Stimulated activated CD8-positive, alpha-beta memory T cell treated with anti-CD3 and anti-CD28 coated beads, Interleukin-7, amount 100 ng/mL, for 4 hours (primary cell): ENCODE data around the gene TSSK6.

ENCODE experiments used
- DNase-seq, 2 donors: peaks; one replicate each; pipeline ENCODE4 v3.0.0-alpha.2; 2020; ENCODE audit warnings: low read depth in 2 of 2

Gene TSSK6

DNA sequence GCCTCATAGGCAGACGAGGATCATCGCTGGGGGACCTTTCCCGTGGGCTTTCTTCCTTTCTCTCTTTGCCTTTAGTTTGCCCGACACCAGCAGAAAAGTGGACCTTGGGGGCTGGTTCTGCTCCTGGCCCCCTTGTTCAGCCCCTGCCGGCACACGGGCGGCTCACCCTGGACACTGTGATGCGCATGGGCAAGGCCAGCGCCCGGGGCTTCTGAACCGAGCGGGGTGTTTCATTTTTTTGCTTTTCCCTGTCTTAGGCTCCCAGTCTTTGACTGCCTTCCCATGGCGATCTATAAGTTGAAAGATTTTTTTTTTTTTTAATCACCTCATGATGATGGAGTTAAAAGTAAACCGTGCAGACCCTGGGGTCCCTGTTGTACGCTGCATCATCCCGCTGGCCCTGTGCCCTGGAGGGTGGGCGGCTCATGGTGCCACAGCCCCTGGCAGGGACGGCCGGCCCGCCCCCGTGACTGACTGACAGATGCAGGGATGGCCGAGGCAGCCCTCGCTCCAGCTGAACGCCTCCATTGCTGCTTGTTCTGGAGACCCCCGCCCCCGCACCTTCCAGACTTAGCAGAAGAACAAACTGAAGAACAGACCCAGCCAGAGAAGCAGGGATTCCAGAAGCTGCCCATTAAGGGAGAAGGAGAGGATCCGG is 9.6 kb downstream of the TSSK6 start:
- DNase-seq, result no peak

DNA sequence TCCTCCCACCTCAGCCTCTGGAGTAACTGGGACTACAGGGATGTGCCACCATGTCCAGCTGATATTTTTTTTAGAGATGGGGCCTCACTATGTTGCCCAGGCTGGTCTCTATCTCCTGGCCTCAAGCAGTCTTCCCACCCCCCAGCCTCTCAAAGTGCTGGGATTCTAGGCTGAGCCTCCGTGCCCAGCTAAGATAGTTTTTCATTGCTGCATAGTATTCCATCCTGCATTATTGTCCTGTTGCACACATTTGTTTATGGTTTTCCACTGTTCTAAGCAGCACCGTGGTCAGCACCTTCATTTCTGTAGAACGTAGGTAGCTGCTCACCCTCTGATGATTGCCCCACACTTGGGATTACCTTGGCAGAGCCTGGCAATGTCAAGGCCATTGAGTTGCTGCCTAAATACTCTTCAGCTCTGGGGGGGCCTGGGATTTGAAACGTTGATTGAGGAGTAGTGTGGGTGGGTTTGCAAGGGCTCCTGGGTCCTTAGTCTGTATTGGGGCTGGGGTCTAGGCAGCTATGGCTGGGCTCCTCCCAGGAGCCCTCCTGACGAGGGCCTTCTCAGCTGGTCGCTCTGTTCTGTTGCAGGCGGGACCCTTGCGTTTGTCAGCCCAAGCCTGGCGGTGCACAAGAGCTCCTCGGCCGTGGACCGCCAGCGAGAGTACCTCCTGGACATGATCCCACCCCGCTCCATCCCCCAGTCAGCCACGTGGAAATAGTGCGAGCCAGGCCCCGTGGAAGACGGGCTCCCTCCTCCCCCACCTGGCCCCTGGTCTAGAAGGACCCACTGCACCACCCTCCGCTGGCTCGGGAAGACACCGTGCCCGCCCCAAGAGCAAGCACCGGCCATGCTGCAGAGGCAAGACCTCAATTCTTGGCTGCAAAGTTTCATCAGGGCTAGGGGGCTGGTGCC is 10.3 kb downstream of the TSSK6 start:
- no peak for DNase-seq

DNA sequence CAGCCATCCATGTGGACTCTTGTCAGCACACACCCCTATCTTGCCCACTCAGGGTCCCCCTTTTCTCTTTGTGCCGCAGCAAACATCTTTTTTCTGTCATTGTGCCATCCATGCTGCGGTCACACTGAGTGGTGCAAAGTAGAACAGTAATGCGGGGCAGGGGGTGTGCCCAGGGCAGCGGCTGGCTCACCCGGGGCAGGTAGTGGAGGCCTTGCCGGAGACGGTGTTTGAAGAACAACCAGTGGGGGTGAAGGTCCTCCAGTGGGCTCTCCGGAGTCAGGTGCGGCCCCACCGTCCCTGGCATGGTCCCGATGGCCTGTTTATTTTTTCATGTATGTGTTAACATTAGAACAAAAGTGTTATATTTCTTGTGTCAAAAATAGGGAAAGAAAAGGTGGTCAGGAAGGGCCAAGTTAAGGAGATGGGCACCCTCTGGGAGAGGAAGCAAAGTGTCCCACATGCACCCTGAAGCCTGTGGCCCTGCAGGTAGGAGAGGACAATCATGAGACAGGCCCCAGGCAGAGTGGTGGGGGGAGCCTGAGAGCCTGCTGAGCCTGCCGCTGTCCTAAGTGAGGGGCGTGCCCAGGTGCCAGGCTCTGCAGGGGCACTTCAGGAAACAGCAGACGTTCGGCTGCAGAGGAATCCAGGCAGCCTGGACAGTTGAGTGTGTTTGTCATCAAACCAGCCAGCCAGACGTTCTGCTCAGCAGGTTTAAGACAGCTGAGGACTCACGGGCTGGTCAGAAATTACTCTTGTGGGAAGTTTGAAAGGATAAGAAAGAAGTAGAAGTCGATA is 12.3 kb downstream of the TSSK6 start:
- no peak for DNase-seq

DNA sequence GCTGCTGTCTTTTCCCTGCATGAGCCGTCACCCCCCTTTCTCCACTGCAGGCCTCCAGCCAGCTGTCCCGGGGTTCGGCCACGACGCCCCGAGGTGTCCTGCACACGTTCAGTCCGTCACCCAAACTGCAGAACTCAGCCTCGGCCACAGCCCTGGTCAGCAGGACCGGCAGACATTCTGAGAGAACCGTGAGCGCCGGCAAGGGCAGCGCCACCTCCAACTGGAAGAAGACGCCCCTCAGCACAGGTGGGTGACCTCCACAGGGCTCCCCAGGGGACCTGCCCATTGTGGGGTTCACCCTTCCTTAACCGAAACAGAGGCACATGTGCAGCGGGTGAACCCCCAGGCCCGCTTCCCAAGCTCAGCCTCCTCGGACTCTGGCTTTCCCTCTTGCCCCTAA is 13.1 kb downstream of the TSSK6 start:
- no peak for DNase-seq

DNA sequence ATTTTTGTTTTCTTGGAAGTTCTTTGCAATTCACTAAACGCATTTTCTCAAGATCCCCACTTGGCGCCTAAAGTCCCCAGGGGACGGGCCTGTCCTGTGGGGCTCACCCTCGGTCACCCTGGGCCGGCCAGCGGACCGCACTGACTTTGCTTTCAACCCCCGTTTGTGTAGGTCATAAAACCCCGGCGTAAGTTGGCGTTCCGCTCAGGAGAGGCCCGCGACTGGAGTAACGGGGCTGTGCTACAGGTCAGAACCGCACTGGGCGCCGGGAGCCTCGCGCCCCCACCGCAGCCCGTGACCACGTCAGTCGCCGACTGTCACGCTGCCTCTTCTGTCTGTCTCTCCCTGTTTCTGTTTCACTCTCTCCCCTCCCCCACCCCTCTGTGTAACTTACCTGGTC is 13.6 kb downstream of the TSSK6 start:
- no peak for DNase-seq

DNA sequence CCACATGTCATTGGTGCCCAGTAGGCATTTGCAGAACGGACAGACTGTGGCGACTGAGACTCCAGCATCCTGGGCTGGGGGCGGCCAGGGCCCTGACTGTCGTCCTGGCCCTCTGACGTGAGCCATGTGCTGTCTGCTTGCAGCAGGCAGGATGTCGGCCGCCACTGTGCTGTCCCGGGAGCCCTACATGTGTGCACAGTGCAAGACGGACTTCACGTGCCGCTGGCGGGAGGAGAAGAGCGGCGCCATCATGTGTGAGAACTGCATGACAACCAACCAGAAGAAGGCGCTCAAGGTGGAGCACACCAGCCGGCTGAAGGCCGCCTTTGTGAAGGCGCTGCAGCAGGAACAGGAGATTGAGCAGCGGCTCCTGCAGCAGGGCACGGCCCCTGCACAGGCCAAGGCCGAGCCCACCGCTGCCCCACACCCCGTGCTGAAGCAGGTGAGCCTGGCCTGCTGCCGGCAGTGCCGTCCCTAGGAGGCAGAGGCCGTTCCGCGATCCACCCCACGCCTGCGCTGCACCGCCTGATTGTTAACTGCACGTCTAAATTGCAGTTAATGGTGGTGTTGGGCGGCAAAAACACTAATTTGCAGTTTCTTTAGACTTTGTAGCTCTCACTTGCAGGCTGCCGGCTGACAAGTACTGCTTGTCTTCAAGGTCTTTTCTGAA is 14.2 kb downstream of the TSSK6 start:
- DNase-seq, result no peak

DNA sequence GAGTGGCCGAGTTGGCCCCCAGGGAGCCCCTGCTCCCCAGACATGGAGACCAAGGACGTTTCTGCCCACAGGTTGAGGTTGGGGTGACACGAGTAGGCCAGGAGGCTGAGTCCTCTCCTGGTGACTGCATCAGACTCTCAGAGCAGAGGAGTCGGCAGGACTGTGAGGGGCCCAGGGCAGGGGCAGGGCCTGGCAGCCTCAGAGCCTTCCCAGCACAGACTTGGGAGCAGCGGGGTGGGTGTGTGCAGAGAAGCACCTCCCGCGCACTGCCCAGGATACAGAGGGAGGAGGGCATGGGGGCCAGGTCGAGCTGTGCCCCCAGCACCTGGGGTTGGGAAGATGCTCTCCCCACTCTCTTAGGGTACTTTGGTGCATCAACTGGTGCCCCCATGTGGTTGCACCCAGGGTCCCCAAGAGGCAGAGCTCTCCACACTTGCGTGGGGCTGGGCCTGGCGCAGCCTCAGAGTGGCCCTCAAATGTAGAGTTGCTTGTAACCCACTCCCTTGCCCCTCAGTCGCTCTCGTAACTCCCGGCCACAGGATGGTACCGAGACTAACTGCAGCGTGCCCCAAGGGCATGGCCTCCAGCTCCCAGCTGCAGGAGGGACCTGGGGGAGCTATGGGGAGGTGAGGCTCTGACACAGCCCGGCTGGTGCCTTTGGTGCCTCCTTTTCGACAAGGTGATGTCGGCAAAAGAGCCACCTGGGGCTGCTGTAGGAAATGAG is 15.9 kb downstream of the TSSK6 start:
- no peak for DNase-seq

DNA sequence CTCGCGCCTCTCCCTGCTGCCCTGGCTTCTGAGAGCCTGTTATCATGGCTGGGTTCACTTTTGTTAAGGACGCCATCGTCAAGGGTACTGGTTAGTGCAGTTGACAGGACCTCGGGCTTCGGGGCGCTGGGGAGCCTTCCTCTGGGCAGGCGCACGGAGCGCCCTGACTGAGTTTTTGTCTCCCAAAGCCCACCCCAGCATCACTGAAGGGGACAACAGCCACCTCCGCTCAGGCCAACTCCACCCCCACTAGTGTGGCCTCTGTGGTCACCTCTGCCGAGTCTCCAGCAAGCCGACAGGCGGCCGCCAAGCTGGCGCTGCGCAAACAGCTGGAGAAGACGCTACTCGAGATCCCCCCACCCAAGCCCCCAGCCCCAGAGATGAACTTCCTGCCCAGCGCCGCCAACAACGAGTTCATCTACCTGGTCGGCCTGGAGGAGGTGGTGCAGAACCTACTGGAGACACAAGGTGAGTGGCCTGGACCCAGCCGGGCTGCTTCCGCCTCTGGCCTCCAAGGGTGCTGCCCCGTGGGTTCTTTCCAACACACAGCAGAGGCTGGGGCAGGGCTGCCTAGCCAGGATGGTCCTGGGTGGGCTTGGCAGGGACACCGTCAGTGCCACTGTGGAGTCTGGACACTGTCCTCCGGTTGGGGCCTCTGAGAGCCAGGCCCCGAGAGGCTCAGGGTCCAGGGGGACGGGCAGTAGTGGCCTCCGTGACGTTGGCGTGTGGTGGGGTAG is 16.9 kb downstream of the TSSK6 start:
- no peak for DNase-seq

DNA sequence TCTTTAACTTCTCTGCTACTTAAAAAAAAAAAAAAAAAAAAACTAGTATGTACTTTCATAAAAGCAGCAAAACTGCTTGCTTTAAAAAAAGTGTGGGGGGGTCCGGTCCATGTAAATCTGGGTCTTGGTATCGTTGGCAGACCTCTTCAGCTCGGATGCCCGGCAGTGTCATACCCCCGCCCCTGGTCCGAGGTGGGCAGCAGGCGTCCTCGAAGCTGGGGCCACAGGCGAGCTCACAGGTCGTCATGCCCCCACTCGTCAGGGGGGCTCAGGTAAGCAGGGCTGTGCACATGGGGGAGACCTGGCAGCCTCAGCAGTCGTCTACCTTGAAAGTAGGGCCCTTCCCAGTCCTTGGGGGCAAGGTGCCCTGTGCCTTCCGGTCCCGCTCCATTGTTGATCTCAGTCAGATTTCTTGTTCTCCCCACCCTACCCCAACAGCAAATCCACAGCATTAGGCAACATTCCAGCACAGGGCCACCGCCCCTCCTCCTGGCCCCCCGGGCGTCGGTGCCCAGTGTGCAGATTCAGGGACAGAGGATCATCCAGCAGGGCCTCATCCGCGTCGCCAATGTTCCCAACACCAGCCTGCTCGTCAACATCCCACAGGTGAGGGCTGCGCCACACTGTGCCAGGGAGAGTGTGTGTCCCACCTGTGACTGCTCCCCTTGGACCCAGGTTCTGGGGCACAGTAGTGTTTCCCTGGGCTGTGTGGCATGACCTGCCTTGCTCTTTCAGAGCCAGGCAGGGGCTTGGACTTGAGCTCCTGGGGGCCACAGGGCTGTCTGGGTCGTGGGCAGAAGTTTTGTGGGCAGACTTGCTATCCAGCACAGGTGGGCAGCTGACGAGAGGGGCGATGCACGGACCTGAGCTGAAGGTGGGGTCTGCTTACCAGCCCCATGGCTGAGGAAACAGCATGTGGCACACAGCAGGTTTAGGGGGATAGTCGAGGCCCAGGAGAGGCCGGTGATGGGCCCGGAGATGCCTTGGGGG is 19.4 kb downstream of the TSSK6 start:
- DNase-seq, result no peak

DNA sequence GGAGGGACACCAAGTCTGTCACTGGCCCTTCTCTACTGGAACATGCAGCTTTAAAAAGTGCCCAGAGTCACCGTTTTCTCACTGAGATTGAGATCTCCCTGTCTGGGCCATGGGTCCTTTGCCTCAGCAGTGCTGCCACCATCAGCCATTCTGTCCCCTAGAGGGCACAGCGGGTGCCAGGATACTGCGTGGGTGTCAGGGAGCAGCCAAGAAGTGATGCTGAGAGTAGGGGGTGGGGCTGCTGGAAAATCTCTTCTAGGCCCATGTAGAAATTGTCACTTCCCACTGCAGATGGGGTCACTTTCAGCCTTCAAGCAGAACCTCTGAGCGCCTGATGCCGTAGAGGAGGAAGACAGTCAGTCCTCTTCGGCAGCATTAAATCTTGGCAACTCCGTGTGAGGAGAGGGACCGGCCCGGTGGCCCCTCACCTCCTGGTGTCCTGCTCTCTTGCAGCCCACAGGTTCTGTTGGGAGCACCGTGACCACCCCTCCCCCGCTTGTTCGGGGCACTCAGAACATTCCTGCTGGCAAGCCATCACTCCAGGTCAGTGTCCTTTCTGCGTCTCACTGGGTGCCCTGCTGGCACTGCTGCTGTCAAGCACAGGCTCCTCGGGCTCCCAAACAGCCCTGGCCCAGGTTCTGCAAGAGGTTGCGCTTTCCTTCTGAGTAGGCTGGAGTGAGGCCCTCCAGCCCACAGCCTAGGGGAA is 21.4 kb downstream of the TSSK6 start:
- no peak for DNase-seq

DNA sequence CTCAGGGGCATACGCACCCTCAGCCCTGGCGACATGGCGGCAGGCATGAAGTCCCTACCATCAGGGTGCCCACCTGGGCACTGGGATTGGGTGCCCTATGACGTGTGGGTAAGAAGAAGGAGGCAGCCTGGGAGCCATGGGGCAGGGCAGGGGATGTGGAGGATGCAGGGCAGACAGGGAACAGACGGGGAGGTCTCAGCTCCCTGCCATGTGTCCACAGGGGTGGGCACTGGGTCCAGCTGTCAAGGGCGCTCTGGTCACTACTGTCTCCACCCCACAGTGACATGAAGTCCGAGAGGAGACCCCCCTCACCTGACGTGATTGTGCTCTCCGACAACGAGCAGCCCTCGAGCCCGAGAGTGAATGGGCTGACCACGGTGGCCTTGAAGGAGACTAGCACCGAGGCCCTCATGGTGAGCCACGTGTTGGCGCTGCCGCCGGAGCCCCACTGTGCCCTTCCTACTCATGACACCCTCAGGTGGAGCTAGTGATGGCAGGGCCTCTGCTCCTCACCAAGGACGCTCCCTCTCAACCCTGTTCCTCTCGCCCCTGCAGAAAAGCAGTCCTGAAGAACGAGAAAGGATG is 23.2 kb downstream of the TSSK6 start:
- DNase-seq, result no peak

DNA sequence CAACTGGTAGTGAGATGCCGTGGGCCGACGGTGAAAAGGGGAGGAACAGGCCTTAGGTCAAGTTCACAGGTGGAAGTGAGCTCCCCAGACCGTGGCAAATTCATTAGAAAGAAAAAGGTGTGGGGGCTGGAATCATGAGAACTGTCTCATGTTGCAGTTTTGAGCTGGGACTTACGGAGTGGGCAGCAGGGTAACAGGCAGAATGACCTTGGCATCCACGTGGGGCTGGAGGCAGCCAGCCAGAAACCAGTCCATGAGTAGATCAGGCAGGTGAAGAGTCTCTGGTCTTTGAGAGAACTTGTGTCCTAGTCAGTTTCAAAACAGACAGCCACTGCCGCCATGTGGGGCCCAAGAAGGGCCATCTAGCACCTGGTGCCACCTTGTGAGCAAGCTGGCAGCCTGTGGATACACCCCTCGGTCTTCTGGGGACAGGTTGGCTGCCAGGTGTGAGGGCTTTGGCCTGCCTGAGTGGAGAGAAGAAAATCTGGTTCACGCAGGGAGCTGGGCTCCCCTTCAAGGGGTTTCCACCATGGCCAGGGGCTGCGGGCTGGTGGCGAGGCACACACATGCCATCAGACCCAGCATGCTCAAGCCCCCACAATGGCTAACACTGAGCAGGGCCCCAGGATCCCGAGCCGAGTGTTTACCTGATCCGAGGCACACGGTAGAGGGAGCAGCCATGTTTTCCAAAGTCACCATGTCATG is 23.9 kb downstream of the TSSK6 start:
- no peak for DNase-seq

DNA sequence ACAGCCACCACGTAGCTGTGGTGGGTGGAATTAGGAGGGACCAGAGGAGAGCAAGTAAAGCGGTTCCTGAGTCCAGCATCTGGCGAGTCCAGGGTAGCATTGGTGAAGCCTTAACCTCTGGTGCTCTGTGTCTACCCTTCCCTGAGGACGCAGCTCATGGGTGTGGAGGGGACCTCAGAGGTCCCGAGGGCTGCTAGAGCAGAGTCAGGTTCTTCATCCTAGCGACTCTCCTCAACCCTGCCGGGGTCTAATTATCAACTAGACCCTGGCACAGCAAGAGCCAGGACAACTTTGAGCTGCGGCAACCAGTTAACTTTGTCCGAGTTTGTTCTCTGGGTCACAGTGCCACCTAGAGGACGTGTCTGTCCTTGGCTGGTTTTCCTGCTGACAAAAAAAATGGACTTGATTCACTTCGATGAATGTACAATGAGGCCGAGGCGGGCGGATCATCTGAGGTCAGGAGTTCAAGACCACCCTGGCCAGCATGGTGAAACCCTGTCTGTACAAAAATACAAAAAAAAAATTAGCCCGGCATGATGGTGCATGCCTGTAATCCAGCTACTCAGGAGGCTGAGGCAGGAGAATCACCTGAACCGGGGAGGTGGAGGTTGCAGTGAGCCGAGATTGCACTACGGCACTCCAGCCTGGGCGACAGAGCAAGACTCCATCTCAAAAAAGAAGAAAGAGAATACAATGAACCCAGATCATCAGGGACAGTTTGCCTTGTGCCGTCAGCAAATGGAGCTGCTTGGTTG is 25.0 kb downstream of the TSSK6 start:
- DNase-seq, result peak; percentile 58 to 69

DNA sequence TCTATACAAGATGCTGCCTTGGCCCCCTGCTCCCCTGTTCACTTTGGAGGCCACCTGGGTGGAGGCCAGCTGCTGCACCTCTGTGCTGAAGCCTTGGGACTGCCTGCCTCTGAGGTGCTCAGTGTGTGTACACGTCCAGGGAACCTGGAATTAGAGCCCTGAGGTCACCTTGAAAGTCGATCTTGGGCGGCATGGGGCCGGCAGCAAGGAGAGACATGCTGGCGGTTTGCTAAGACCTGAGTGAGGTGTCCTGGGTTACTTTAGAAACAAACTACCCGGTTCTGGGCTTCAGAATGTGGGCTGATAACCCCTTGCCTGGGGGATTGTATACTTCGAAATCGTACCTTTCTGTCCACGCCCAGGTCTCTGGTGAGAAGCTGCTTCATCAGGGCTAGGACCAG is 25.5 kb downstream of the TSSK6 start:
- no peak for DNase-seq

DNA sequence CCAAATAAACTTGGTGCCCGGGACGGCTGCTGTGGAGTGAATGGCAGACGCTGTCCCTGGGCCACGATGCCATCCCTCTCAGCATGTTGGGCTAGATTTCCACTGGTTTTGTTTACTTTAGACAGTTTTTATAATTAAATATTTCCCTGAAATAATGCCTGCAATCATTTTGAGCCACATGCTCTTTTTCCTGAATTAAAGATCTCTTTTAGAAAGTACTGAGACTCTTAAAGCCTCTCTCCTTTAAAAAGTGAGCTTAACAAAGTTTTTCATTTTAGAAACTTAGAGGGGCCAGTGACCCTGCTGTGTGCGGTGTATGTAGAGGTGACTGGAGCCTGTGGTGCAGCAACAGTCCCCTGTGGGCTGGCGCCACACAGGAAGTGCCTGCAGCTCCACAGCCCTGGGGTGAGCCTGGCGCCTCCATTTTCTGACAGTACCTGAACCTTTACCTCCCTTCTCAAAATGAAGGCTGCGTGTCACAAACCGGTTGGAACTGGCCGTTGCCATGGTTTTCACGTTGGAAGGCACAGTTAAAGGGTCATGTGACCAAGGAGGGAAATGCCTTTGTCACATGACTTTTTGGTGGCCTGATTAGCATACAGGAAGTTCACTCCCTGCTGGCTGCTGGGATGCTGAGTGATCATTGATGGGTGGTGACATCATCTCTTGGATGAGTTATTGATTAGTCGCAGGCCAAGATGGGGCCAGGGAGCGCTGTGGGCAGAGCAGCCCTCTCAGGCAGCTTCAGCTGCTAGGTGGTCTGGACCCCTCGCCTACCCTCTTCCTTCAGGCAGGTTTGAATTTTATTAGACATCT is 26.3 kb downstream of the TSSK6 start:
- peak; percentile 67 to 79 for DNase-seq
